HepG2 (cell line): Measurements from ENCODE around the gene BEST2. TPM values are rescaled to one million over a fixed set of nuclear protein-coding genes. Genes with fewer than 3 reads are reported as not detected.
A peak's percentile ranks its signal among the peaks of the same experiment; 100 is the strongest.

Source experiments
- MTA1 ChIP-seq: sonication (generic); formaldehyde crosslinking; IDR thresholded peaks from 2 replicates; pipeline ENCODE4 v1.4.0; 2020; ENCODE audit warnings: missing genetic modification reagents, mild to moderate bottlenecking, borderline replicate concordance
- NFRKB ChIP-seq: fragments of 450-650 bp; IDR thresholded peaks from 2 replicates; pipeline ENCODE4 v1.6.1; 2017
- PLRG1 ChIP-seq: fragments of 450-650 bp; conservative IDR thresholded peaks from 2 replicates; pipeline ENCODE4 v1.6.1; 2016
- POLR2A ChIP-seq, 2 experiments: IDR thresholded peaks; 2 replicates each; pipeline ENCODE4 v1.6.1; 2011; ENCODE audit warnings: low read depth in 2 of 2, low read length in 2 of 2, mild to moderate bottlenecking in 1 of 2, moderate library complexity in 1 of 2; ENCODE audit not compliant: insufficient read depth in 1 of 2
- RARG ChIP-seq: sonication (generic); formaldehyde crosslinking; IDR thresholded peaks from 2 replicates; pipeline ENCODE4 v1.4.0; 2020; ENCODE audit warnings: low read depth, mild to moderate bottlenecking, missing genetic modification reagents
- SRF ChIP-seq: IDR thresholded peaks from 2 replicates; pipeline ENCODE4 v1.6.1; 2011; ENCODE audit warnings: mild to moderate bottlenecking, low read depth, low read length, moderate library complexity
- STAT5B ChIP-seq: sonication (generic); formaldehyde crosslinking; IDR thresholded peaks from 2 replicates; pipeline ENCODE4 v1.4.0; 2020; ENCODE audit warnings: missing genetic modification reagents
- TARDBP ChIP-seq: sonication (generic); formaldehyde crosslinking; IDR thresholded peaks from 2 replicates; pipeline ENCODE4 v1.8.0; 2022; ENCODE audit warnings: mild to moderate bottlenecking, missing genetic modification reagents
- ZBED4 ChIP-seq: sonication (generic); formaldehyde crosslinking; IDR thresholded peaks from 2 replicates; pipeline ENCODE4 v1.4.0; 2020; ENCODE audit warnings: missing genetic modification reagents, borderline replicate concordance
- ZEB1 ChIP-seq: IDR thresholded peaks from 2 replicates; pipeline ENCODE4 v1.6.1; 2012; ENCODE audit warnings: mild to moderate bottlenecking, low read depth, inconsistent platforms; ENCODE audit not compliant: insufficient replicate concordance
- ZNF275 ChIP-seq: sonication (generic); formaldehyde crosslinking; IDR thresholded peaks from 2 replicates; pipeline ENCODE4 v1.8.0; 2022; ENCODE audit warnings: missing genetic modification reagents, mild to moderate bottlenecking, inconsistent platforms, borderline replicate concordance
- ZNF280B ChIP-seq: sonication (generic); formaldehyde crosslinking; IDR thresholded peaks from 2 replicates; pipeline ENCODE4 v1.5.0; 2020; ENCODE audit warnings: missing genetic modification reagents, mild to moderate bottlenecking, borderline replicate concordance
- ZNF326 ChIP-seq: sonication (generic); formaldehyde crosslinking; IDR thresholded peaks from 2 replicates; pipeline ENCODE4 v1.4.0; 2020; ENCODE audit warnings: missing genetic modification reagents, borderline replicate concordance
- ZNF354B ChIP-seq: sonication (generic); formaldehyde crosslinking; IDR thresholded peaks from 2 replicates; pipeline ENCODE4 v1.8.0; 2022; ENCODE audit warnings: mild to moderate bottlenecking, missing genetic modification reagents
- ZNF430 ChIP-seq: sonication (generic); formaldehyde crosslinking; IDR thresholded peaks from 2 replicates; pipeline ENCODE4 v1.9.0; 2021; ENCODE audit warnings: mild to moderate bottlenecking, missing genetic modification reagents
- ZNF496 ChIP-seq: sonication (generic); formaldehyde crosslinking; IDR thresholded peaks from 2 replicates; pipeline ENCODE4 v1.8.1; 2023; ENCODE audit warnings: mild to moderate bottlenecking, moderate library complexity, missing genetic modification reagents; ENCODE audit not compliant: insufficient replicate concordance
- ZNF770 ChIP-seq: sonication (generic); formaldehyde crosslinking; IDR thresholded peaks from 2 replicates; pipeline ENCODE4 v1.5.0; 2020; ENCODE audit warnings: mild to moderate bottlenecking, missing genetic modification reagents
- ZNF784 ChIP-seq: sonication (generic); formaldehyde crosslinking; IDR thresholded peaks from 2 replicates; pipeline ENCODE4 v1.5.1; 2020; ENCODE audit warnings: missing genetic modification reagents, mild to moderate bottlenecking, borderline replicate concordance
- polyA plus RNA-seq, 8 experiments: library from polyadenylated mRNA; depleted of rRNA in 3 of 8; stranded (reverse) in 7 of 8; unstranded in 1 of 8; fragments of >200 nt; fragmentation: Illumina TruSeq in 4 of 8; extraction: Trizol in 4 of 8; gene quantifications; 2 replicates each; pipeline versions ENCODE4 v1.2.1 to v1.2.3, GENCODE V29; 2011 to 2016; ENCODE audit warnings: low read depth in 4 of 8, missing spikeins in 1 of 8, mixed read lengths in 1 of 8; ENCODE audit not compliant: insufficient read depth in 1 of 8
- total RNA-seq, 5 experiments: library from RNA; depleted of rRNA; stranded (reverse); fragments of >200 nt; fragmentation: Illumina TruSeq; extraction: Trizol; gene quantifications; 2 replicates each; pipeline ENCODE4 v1.2.3, GENCODE V29; 2016; ENCODE audit warnings: low read depth in 1 of 5

BEST2 gene
- total and polyA plus RNA-seq, 2 of the 13 experiments (the other 11 are each of a cell fraction or from before 2014, with no cell fraction given), result not detected

- no peak for TF ChIP-seq SRF
- TF ChIP-seq POLR2A (IDR thresholded peaks at IDR 0.05; ENCODE audit: insufficient read depth in 1 of 2, low read depth in 2 of 2, low read length in 2 of 2), result peak; percentile 77 to 92
- no peak for TF ChIP-seq ZNF280B
- TF ChIP-seq ZEB1, result no peak
- no peak for TF ChIP-seq STAT5B (CRISPR knock-in tag)
- peak; percentile 41; the same call in 1 of the 2 replicates for TF ChIP-seq TARDBP (CRISPR knock-in tag)
- no peak for TF ChIP-seq ZBED4 (CRISPR knock-in tag)
- TF ChIP-seq PLRG1, result no peak
- TF ChIP-seq ZNF430 (CRISPR knock-in tag), result no peak
- no peak for TF ChIP-seq ZNF275
- no peak for TF ChIP-seq ZNF496 (CRISPR knock-in tag)
- TF ChIP-seq RARG (CRISPR knock-in tag), result no peak
- TF ChIP-seq MTA1 (CRISPR knock-in tag), result no peak
- peak; percentile 70; the same call in 1 of the 2 replicates for TF ChIP-seq ZNF784
- TF ChIP-seq NFRKB, result 0 out of 2 replicates have a peak, but pooled peaks have one; percentile 62
- TF ChIP-seq ZNF354B (CRISPR knock-in tag), result no peak
- no peak for TF ChIP-seq ZNF770 (CRISPR knock-in tag)
- TF ChIP-seq ZNF326 (CRISPR knock-in tag), result no peak
These were observed 14.4 kb upstream of the BEST2 start, which contains the start of gene GET3 (continued) for GRCh38 chr19:12736995-12737834.
